Measurements from ENCODE around the gene CPA1. TPM values are rescaled to one million over a fixed set of nuclear protein-coding genes. Genes with fewer than 3 reads are reported as not detected.

Gene CPA1
- total and polyA plus RNA-seq, 9 of the 15 experiments (the other 6 are each of a cell fraction or from before 2014, with no cell fraction given), result 6.5 TPM; not detected in 8

DNA sequence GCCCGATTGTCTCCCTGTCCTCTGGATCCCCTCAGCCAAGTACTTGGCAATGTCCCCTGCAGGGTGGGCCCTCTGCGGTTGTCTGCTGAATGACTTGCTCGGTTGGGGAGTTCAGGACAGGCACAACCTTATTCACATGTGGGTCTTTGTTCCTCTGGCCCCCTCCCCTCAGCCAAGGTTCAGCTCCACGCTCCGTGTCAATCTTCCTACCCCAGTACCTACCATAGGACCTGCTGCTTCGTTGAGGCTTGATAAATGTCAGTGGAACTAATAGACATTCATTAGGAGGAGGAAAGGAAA is 28.6 kb upstream of the CPA1 start:
- Histone ChIP-seq H2AFZ (ENCODE audit: low read depth, low read length) (no peak overlapping the region), H3K36me3 (ENCODE audit: control insufficient read depth, insufficient read depth, low read length) (no peaks in the 10 kb centered on the region), H3K27me3 (ENCODE audit: control insufficient read depth in 2 of 2, insufficient read depth in 2 of 2, low read length in 2 of 2) (peaks cover 45 to 80% of the 10 kb centered on the region in 2 experiments), H3K9me3 (replicated peaks; ENCODE audit: control insufficient read depth, insufficient read depth, low read depth, low read length) (no peaks in the 10 kb centered on the region), H3K9me1 (ENCODE audit: control insufficient read depth, insufficient read depth, low read length) (no peaks in the 10 kb centered on the region), H3K4me3 (no peak overlapping the region), H3K27ac (ENCODE audit: extremely low read depth, low read depth, low read length) (no peak overlapping the region), H3K4me2 (ENCODE audit: insufficient read depth, low read length) (no peak overlapping the region), H3K79me2 (ENCODE audit: control insufficient read depth, insufficient read depth, low read length) (no peaks in the 10 kb centered on the region), H3K4me1 (replicated peaks in 1 of 2; ENCODE audit: control insufficient read depth in 2 of 2, insufficient read depth in 2 of 2, low read length in 2 of 2) (peaks cover 0 to 3% of the 10 kb centered on the region in 2 experiments; a peak in 1 of 5 replicates), H3K9ac (ENCODE audit: insufficient read depth in 1 of 2, low read depth in 2 of 2, low read length in 2 of 2) (no peak overlapping the region), H4K20me1 (replicated peaks; ENCODE audit: control insufficient read depth, insufficient read depth, low read length) (no peaks in the 10 kb centered on the region)
- ChIA-PET POLR2A (interaction anchor here (0.7 kb wide), 1 partner anchor 257 kb away, joined by 4 read pairs; no protein-coding TSS in a partner anchor), CTCF (ENCODE audit: low intra/inter-chr PET ratio) (no interaction called here)
- BruUV-seq (replicated peaks), result no TSS peak
- FAIRE-seq, result no peak
- 2% methylated on average over 6 of the region's 6 CpGs for WGBS (ENCODE audit: insufficient coverage, low coverage, missing lambda C conversion rate)
- in situ Hi-C loops (cut with MboI), result no loop called here
- no peak for ATAC-seq
- no peak for DNase-seq (ENCODE audit: extremely low read depth in 1 of 4, low spot score in 3 of 4)
- intact Hi-C loops (cut with micrococcal nuclease), result no loop called here
- TF ChIP-seq CLOCK (CRISPR knock-in tag; IDR thresholded peaks at IDR 0.05; ENCODE audit: borderline replicate concordance) (no peak), ZZZ3 (IDR thresholded peaks at IDR 0.05) (no peak), XRCC5 (IDR thresholded peaks at IDR 0.05; ENCODE audit: low read depth, low read length) (no peak), ZNF239 (CRISPR knock-in tag; IDR thresholded peaks at IDR 0.05) (no peak), HNRNPH1 (optimal IDR thresholded peaks at IDR 0.05; ENCODE audit: low read depth, low read length) (no peak), RFX1 (IDR thresholded peaks at IDR 0.05) (no peak), ELK1 (CRISPR knock-in tag; IDR thresholded peaks at IDR 0.05) (no peak)
- TF ChIP-seq, protein P1, sequence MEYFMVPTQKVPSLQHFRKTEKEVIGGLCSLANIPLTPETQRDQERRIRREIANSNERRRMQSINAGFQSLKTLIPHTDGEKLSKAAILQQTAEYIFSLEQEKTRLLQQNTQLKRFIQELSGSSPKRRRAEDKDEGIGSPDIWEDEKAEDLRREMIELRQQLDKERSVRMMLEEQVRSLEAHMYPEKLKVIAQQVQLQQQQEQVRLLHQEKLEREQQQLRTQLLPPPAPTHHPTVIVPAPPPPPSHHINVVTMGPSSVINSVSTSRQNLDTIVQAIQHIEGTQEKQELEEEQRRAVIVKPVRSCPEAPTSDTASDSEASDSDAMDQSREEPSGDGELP (CRISPR knock-in tag; IDR thresholded peaks at IDR 0.05; ENCODE audit: borderline replicate concordance), result no peak
- TF ChIP-seq, protein P2, sequence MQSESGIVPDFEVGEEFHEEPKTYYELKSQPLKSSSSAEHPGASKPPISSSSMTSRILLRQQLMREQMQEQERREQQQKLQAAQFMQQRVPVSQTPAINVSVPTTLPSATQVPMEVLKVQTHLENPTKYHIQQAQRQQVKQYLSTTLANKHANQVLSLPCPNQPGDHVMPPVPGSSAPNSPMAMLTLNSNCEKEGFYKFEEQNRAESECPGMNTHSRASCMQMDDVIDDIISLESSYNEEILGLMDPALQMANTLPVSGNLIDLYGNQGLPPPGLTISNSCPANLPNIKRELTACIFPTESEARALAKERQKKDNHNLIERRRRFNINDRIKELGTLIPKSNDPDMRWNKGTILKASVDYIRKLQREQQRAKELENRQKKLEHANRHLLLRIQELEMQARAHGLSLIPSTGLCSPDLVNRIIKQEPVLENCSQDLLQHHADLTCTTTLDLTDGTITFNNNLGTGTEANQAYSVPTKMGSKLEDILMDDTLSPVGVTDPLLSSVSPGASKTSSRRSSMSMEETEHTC (IDR thresholded peaks at IDR 0.05), result no peak
- TF ChIP-seq, protein P3, sequence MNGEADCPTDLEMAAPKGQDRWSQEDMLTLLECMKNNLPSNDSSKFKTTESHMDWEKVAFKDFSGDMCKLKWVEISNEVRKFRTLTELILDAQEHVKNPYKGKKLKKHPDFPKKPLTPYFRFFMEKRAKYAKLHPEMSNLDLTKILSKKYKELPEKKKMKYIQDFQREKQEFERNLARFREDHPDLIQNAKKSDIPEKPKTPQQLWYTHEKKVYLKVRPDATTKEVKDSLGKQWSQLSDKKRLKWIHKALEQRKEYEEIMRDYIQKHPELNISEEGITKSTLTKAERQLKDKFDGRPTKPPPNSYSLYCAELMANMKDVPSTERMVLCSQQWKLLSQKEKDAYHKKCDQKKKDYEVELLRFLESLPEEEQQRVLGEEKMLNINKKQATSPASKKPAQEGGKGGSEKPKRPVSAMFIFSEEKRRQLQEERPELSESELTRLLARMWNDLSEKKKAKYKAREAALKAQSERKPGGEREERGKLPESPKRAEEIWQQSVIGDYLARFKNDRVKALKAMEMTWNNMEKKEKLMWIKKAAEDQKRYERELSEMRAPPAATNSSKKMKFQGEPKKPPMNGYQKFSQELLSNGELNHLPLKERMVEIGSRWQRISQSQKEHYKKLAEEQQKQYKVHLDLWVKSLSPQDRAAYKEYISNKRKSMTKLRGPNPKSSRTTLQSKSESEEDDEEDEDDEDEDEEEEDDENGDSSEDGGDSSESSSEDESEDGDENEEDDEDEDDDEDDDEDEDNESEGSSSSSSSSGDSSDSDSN (IDR thresholded peaks at IDR 0.05; ENCODE audit: borderline replicate concordance in 1 of 2, low read depth in 2 of 2, low read length in 2 of 2), result no peak
- TF ChIP-seq, protein P4, sequence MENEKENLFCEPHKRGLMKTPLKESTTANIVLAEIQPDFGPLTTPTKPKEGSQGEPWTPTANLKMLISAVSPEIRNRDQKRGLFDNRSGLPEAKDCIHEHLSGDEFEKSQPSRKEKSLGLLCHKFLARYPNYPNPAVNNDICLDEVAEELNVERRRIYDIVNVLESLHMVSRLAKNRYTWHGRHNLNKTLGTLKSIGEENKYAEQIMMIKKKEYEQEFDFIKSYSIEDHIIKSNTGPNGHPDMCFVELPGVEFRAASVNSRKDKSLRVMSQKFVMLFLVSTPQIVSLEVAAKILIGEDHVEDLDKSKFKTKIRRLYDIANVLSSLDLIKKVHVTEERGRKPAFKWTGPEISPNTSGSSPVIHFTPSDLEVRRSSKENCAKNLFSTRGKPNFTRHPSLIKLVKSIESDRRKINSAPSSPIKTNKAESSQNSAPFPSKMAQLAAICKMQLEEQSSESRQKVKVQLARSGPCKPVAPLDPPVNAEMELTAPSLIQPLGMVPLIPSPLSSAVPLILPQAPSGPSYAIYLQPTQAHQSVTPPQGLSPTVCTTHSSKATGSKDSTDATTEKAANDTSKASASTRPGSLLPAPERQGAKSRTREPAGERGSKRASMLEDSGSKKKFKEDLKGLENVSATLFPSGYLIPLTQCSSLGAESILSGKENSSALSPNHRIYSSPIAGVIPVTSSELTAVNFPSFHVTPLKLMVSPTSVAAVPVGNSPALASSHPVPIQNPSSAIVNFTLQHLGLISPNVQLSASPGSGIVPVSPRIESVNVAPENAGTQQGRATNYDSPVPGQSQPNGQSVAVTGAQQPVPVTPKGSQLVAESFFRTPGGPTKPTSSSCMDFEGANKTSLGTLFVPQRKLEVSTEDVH (IDR thresholded peaks at IDR 0.05; ENCODE audit: low read depth, partially characterized antibody), result no peak

Data from K562 (cell line).